Cardiac fibroblast (primary cell): Measurements from ENCODE around the gene MIGA1.
"Not testable (repeated sequence)": the region's sequence is repeated elsewhere in the genome, so short reads cannot be mapped to it uniquely, and the experiment has no call there.

Source experiments
- DNase-seq, 2 donors: peaks; one replicate each; pipeline versions ENCODE4 v3.0.0 to v3.0.0-alpha.2; 2010; ENCODE audit warnings: low read depth in 2 of 2
- H3K4me3 ChIP-seq, 2 donors: replicated peaks in 1 of 2; 1 replicate in 1 of 2; 2 replicates in 1 of 2; pipeline ENCODE4 v1.5.1; 2011; ENCODE audit warnings: low read depth in 2 of 2, low read length in 2 of 2, mild to moderate bottlenecking in 2 of 2, moderate library complexity in 1 of 2
- TF ChIP-seq, protein P1 (sequence below): IDR thresholded peaks from one replicate; pipeline ENCODE4 v1.5.1; 2011; ENCODE audit warnings: low read depth, mild to moderate bottlenecking, low read length, inconsistent platforms

MIGA1 gene

GRCh38 chr1:77906019-77906545 is 126.6 kb downstream of the MIGA1 start:
- no peak overlapping the region for H3K4me3 ChIP-seq
- no peak for DNase-seq
- TF ChIP-seq, protein P1, sequence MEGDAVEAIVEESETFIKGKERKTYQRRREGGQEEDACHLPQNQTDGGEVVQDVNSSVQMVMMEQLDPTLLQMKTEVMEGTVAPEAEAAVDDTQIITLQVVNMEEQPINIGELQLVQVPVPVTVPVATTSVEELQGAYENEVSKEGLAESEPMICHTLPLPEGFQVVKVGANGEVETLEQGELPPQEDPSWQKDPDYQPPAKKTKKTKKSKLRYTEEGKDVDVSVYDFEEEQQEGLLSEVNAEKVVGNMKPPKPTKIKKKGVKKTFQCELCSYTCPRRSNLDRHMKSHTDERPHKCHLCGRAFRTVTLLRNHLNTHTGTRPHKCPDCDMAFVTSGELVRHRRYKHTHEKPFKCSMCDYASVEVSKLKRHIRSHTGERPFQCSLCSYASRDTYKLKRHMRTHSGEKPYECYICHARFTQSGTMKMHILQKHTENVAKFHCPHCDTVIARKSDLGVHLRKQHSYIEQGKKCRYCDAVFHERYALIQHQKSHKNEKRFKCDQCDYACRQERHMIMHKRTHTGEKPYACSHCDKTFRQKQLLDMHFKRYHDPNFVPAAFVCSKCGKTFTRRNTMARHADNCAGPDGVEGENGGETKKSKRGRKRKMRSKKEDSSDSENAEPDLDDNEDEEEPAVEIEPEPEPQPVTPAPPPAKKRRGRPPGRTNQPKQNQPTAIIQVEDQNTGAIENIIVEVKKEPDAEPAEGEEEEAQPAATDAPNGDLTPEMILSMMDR: no peak

DNA sequence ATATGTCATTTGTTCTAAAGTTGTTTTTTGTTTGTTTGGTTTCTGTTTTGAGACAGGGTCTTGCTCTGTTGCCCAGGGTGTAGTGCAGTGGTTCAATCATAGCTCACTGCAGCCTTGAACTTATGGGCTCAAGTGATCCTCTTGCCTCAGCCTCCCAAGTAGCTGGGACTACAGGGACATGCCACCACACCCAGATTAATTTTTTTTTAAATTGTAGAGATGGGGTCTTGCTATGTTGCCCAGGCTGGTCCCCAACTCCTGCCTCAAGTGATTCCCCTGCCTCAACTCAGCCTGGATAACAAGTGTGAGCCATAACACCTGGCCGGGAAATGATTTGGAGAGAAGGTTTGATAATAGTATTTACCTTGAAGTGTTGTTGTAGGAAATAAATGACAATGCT is 127.2 kb downstream of the MIGA1 start:
- TF ChIP-seq, protein P1: no peak
- no peak for DNase-seq
- H3K4me3 ChIP-seq: no peak overlapping the region

DNA sequence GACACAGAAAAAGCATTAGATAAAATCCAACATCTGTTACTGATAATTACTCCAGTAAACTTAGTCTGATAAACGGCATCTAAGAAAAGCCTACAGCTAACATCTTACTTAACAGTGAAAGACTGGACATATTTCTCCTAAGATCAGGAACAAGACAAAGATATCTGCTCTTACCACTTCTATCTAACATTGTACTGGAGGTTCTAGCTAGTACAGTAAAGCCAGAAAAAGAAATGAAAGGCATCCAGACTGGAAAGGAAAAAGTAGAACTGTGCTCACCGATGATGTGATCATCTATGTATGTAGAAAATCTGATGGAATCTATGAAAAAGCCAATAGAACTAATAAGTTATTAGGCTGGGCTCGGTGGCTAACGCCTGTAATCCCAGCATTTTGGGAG is 130.7 kb downstream of the MIGA1 start:
- TF ChIP-seq, protein P1: no peak
- DNase-seq: no peak
- H3K4me3 ChIP-seq: no peak overlapping the region

DNA sequence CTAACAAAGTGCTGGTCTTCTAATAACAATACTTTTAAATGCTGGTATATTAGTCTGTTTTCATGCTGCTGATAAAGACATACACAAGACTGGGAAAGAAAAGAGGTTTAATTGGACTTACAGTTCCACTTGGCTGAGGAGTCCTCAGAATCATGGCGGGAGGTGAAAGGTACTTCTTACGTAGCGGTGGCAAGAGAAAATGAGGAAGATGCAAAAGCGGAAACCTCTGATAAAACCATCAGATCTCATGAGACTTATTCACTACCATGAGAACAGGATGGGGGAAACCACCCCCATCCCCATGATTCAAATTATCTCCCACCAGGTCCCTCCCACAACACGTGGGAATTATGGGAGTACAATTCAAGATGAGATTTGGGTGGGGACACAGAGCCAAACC is 139.5 kb downstream of the MIGA1 start:
- not testable (repeated sequence) for H3K4me3 ChIP-seq, DNase-seq

DNA sequence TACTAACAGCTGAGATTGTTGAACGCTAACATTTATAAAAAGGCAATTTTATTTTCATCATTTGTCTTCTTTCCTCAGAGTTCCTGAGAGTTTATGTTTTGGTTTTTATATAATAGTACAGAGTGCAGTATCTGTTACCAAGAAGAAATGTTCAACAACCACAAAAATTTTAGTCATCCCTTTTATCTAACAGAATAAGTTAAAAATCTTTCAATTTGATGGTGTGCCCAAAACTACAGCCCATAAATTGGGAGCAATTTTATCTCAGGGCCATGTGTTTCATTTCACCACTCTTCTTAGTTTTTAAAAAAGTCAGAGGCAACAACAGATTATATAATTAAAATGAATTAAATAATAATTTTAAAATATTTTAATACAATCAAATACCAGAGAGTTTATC is 146.1 kb downstream of the MIGA1 start:
- no peak overlapping the region for H3K4me3 ChIP-seq
- peak in 1 of 2 donors; percentile 68 for DNase-seq
- TF ChIP-seq, protein P1: no peak

DNA sequence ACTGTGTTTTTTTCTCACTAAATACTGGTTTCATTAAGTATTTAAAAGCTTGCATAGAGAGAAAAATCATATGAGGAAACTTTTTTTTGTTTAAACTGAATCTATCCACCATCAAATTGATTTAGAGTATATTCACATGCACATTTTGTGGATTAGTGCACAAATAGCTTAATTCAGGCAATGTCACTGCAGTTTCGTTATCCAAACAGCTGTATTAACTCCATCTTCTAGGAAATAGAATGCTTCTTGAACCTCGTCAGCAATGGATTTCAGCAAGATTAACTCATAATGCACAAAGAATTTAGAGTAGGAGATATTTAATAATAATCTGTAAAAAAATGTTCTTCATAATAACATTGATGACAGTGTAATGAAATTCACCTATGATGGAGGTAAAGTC is 146.5 kb downstream of the MIGA1 start:
- DNase-seq: peak in 1 of 2 donors; percentile 36
- TF ChIP-seq, protein P1: no peak
- H3K4me3 ChIP-seq: no peak overlapping the region

GRCh38 chr1:77926561-77927357 is 147.3 kb downstream of the MIGA1 start:
- TF ChIP-seq, protein P1: no peak
- H3K4me3 ChIP-seq: peak overlapping the region in 1 of 2 donors; percentile 2
- DNase-seq: peak in 1 of 2 donors; percentile 37
